Stimulated activated CD4-positive, alpha-beta T cell treated with anti-CD3 and anti-CD28 coated beads, Interleukin-1b, Interleukin-23, amount 100 ng/mL, for 4 hours (primary cell): Measurements from ENCODE around the gene DTYMK.

Experiments used
- DNase-seq, 2 donors: peaks; one replicate each; pipeline ENCODE4 v3.0.0-alpha.2; 2020; ENCODE audit warnings: low read depth in 2 of 2

DTYMK gene

GRCh38 chr2:241686650-241687425 lies at the start of gene DTYMK:
DTYMK (minus strand) TSS chr2:241686815; CDS start chr2:241686783, 32 bp downstream.
- peak; percentile 89 to 95 for DNase-seq

GRCh38 chr2:241736111-241736510 lies 49.5 kb upstream of the DTYMK start:
- no peak for DNase-seq

GRCh38 chr2:241734467-241735208 lies 48.0 kb upstream of the DTYMK start, which contains the start of gene D2HGDH:
D2HGDH (plus strand) TSS chr2:241734630; CDS start chr2:241735225, 595 bp downstream.
- peak; percentile 93 to 97 for DNase-seq

- no peak for DNase-seq
These were observed 47.5 kb upstream of the DTYMK start for GRCh38 chr2:241734208-241734466.

- DNase-seq: no peak
These were observed 47.0 kb upstream of the DTYMK start for GRCh38 chr2:241733391-241734207.

GRCh38 chr2:241732513-241733186 lies 46.0 kb upstream of the DTYMK start:
- DNase-seq: peak; percentile 41 to 47

GRCh38 chr2:241730671-241731293 lies 44.2 kb upstream of the DTYMK start:
- DNase-seq: no peak

- no peak for DNase-seq
These were observed 43.3 kb upstream of the DTYMK start for GRCh38 chr2:241729868-241730267.

- DNase-seq: no peak
These were observed 42.0 kb upstream of the DTYMK start for GRCh38 chr2:241728627-241729026.

- DNase-seq: no peak
These were observed 41.4 kb upstream of the DTYMK start for GRCh38 chr2:241728000-241728399.

GRCh38 chr2:241726459-241726858 lies 39.8 kb upstream of the DTYMK start:
- no peak for DNase-seq

- no peak for DNase-seq
These were observed 38.6 kb upstream of the DTYMK start for GRCh38 chr2:241724975-241725870.

GRCh38 chr2:241724259-241724974 lies 37.8 kb upstream of the DTYMK start:
- DNase-seq: no peak

GRCh38 chr2:241722896-241723454 lies 36.4 kb upstream of the DTYMK start:
- no peak for DNase-seq

GRCh38 chr2:241721852-241722251 lies 35.2 kb upstream of the DTYMK start:
- no peak for DNase-seq

GRCh38 chr2:241720560-241720959 lies 33.9 kb upstream of the DTYMK start:
- DNase-seq: no peak

- DNase-seq: no peak
These were observed 33.5 kb upstream of the DTYMK start for GRCh38 chr2:241720099-241720498.

- DNase-seq: no peak
These were observed 32.5 kb upstream of the DTYMK start for GRCh38 chr2:241719093-241719492.

GRCh38 chr2:241708879-241709278 lies 22.3 kb upstream of the DTYMK start:
- DNase-seq: no peak
